Subcutaneous adipose tissue (tissue), 4 donors: Measurements from ENCODE around the gene KRT24. TPM values are rescaled to one million over a fixed set of nuclear protein-coding genes. Genes with fewer than 3 reads are reported as not detected.

Source experiments
- total RNA-seq, 4 donors: library from RNA; depleted of rRNA; stranded (reverse); fragments of >200 nt; gene quantifications; one replicate each; pipeline ENCODE4 v1.1.0, GENCODE V29; 2016
- TF ChIP-seq, protein P1 (sequence below): fragments of 450-650 bp; IDR thresholded peaks from one replicate; pipeline ENCODE4 v1.5.1; 2016; ENCODE audit warnings: low read depth, mild to moderate bottlenecking, control low read depth, antibody characterized with exemption, moderate library complexity

The KRT24 gene
- total RNA-seq, 4 donors from 2014 or later, result not detected

- TF ChIP-seq, protein P1, sequence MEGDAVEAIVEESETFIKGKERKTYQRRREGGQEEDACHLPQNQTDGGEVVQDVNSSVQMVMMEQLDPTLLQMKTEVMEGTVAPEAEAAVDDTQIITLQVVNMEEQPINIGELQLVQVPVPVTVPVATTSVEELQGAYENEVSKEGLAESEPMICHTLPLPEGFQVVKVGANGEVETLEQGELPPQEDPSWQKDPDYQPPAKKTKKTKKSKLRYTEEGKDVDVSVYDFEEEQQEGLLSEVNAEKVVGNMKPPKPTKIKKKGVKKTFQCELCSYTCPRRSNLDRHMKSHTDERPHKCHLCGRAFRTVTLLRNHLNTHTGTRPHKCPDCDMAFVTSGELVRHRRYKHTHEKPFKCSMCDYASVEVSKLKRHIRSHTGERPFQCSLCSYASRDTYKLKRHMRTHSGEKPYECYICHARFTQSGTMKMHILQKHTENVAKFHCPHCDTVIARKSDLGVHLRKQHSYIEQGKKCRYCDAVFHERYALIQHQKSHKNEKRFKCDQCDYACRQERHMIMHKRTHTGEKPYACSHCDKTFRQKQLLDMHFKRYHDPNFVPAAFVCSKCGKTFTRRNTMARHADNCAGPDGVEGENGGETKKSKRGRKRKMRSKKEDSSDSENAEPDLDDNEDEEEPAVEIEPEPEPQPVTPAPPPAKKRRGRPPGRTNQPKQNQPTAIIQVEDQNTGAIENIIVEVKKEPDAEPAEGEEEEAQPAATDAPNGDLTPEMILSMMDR, result no peak
These were observed 24.1 kb upstream of the KRT24 start for GRCh38 chr17:40727447-40728231.

GRCh38 chr17:40726919-40727318 is 23.4 kb upstream of the KRT24 start:
- TF ChIP-seq, protein P1, result no peak

GRCh38 chr17:40724656-40725055 is 21.1 kb upstream of the KRT24 start:
- TF ChIP-seq, protein P1, result no peak

- TF ChIP-seq, protein P1, result no peak
These were observed 18.7 kb upstream of the KRT24 start for GRCh38 chr17:40722241-40722640.

GRCh38 chr17:40720899-40721298 is 17.3 kb upstream of the KRT24 start:
- TF ChIP-seq, protein P1, result no peak

DNA sequence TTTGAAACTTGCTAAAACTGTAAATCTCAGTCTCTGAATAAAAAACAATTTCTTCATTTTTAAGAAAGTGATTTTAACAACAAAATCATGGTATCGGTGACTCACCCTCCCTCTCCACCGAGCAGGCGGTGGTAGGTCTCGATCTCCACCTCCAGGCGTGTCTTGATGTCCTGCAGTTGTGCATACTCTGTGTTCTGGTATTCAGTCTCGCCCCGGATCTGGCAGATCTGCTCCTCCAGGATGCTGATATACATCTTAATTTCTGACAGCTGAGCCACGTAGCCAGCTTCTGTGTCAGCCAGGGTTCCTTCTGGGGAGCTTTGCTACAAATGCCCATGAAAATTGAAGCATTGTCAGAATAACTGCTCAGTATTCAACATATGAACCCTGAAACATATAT is 15.4 kb upstream of the KRT24 start:
- TF ChIP-seq, protein P1, result no peak

DNA sequence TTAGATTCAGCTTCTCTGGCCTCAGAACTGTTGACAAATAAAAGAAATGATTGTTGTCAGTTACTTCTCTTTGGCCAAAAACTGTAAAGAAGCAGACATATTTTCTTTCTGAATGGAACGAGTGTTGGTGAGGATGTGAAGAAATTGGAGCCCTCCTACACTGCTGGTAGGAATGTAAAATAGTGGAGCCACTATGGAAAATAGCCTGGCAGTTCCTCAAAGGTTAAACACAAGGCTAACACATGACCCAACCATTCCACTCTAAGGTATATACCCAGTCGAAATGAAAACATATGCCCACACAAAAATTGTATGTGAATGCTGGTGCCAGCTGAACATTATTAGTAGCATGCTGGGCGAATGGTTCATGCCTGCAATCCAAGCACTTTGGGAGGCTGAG is 14.2 kb upstream of the KRT24 start:
- TF ChIP-seq, protein P1, result no peak
